Gastrocnemius medialis (tissue), 4 donors: Measurements from ENCODE around the gene ATP10A. TPM values are rescaled to one million over a fixed set of nuclear protein-coding genes. Genes with fewer than 3 reads are reported as not detected.

Experiments used
- ATAC-seq, 2 donors: fragments of 150-250 bp; one replicate each; pipeline ENCODE4 v1.9.1; 2016
- DNase-seq, 2 donors: peaks; one replicate each; pipeline ENCODE4 v3.0.0-alpha.2; 2019
- H3K27ac ChIP-seq, 4 donors: fragments of 200-600 bp; sonication (generic); 1 replicate in 1 of 4; 2 replicates in 3 of 4; pipeline ENCODE4 v1.5.1; 2016 to 2018; ENCODE audit warnings: mild to moderate bottlenecking in 2 of 4, moderate library complexity in 1 of 4
- H3K27me3 ChIP-seq, 3 donors: fragments of 200-600 bp; sonication (generic) in 2 of 3; 1 replicate in 1 of 3; 2 replicates in 2 of 3; pipeline versions ENCODE4 v1.5.1 to v1.6.0; 2016 to 2019; ENCODE audit warnings: mild to moderate bottlenecking in 1 of 3, moderate library complexity in 1 of 3
- H3K36me3 ChIP-seq, 2 donors: fragments of 200-600 bp; sonication (generic) in 1 of 2; one replicate each; pipeline ENCODE4 v1.5.1; 2017 to 2018
- H3K4me1 ChIP-seq, 2 donors: fragments of 200-600 bp; sonication (generic) in 1 of 2; one replicate each; pipeline ENCODE4 v1.5.1; 2016 to 2017; ENCODE audit warnings: mild to moderate bottlenecking in 2 of 2
- H3K4me3 ChIP-seq, 4 donors: fragments of 200-600 bp; sonication (generic) in 3 of 4; 1 replicate in 1 of 4; 2 replicates in 3 of 4; pipeline ENCODE4 v1.5.1; 2016 to 2019; ENCODE audit warnings: mild to moderate bottlenecking in 2 of 4
- H3K9me3 ChIP-seq, 3 donors: fragments of 200-600 bp; sonication (generic) in 2 of 3; 1 replicate in 1 of 3; 2 replicates in 2 of 3; pipeline ENCODE4 v1.5.1; 2016 to 2019
- CTCF ChIP-seq, 5 experiments: fragments of 450-650 bp in 3 of 5; fragments of 200-600 bp in 2 of 5; sonication (generic) in 2 of 5; IDR thresholded peaks in 4 of 5; conservative IDR thresholded peaks in 1 of 5; 1 replicate in 4 of 5; 2 replicates in 1 of 5; pipeline ENCODE4 v1.5.1; 2016 to 2019; ENCODE audit warnings: antibody characterized with exemption in 5 of 5, mild to moderate bottlenecking in 3 of 5, moderate library complexity in 3 of 5
- POLR2A ChIP-seq, 2 donors: fragments of 450-650 bp; IDR thresholded peaks; one replicate each; pipeline ENCODE4 v1.6.1; 2017; ENCODE audit warnings: antibody characterized with exemption in 2 of 2, mild to moderate bottlenecking in 2 of 2, moderate library complexity in 2 of 2
- in situ Hi-C, 4 donors: fragments of 200-750 bp; cut with MboI; loops; one replicate each; pipeline versions ENCODE4 v1.15.0 to v1.8.0; 2017; ENCODE audit warnings: low sequenced_read_pairs in 4 of 4
- intact Hi-C: fragments of 100-400 bp; cut with DNase I; formaldehyde crosslinking; loops from one replicate; pipeline ENCODE4 v1.15.1; 2023; ENCODE audit warnings: low total_unique reads
- total RNA-seq, 4 donors: library from RNA; depleted of rRNA; stranded (reverse); fragments of >200 nt; gene quantifications; one replicate each; pipeline versions ENCODE4 v1.1.0 to v1.2.3, GENCODE V29; 2016

Gene ATP10A
- total RNA-seq, 4 donors from 2014 or later: 0.36 to 0.56 (median 0.47) TPM

- Histone ChIP-seq H3K4me3 (no peak overlapping the region), H3K27ac (no peak overlapping the region), H3K36me3 (no peaks in the 10 kb centered on the region), H3K27me3 (peaks cover 0 to 11% (median 8%) of the 10 kb centered on the region in 3 donors), H3K4me1 (peaks cover 5 to 7% of the 10 kb centered on the region in 2 donors), H3K9me3 (no peaks in the 10 kb centered on the region)
- intact Hi-C loops: no loop called here
- DNase-seq (no peak), ATAC-seq (no peak)
- in situ Hi-C loops: no loop called here
- TF ChIP-seq POLR2A (IDR thresholded peaks at IDR 0.05) (no peak), CTCF (IDR thresholded peaks at IDR 0.05 in 4 of 5, conservative IDR thresholded peaks at IDR 0.05 in 1 of 5) (no peak)
Observed at GRCh38 chr15:25866874-25867273, 3.7 kb upstream of the ATP10A start.

GRCh38 chr15:25866251-25866650 lies 3.1 kb upstream of the ATP10A start:
- in situ Hi-C loops (no loop called here), intact Hi-C loops (no loop called here)
- DNase-seq (no peak), ATAC-seq (no peak)
- Histone ChIP-seq H3K9me3 (no peaks in the 10 kb centered on the region), H3K27me3 (peaks cover 0 to 17% (median 14%) of the 10 kb centered on the region in 3 donors), H3K36me3 (no peaks in the 10 kb centered on the region), H3K27ac (no peak overlapping the region), H3K4me1 (peaks cover 5 to 7% of the 10 kb centered on the region in 2 donors), H3K4me3 (no peak overlapping the region)
- TF ChIP-seq CTCF (IDR thresholded peaks at IDR 0.05 in 4 of 5, conservative IDR thresholded peaks at IDR 0.05 in 1 of 5) (no peak), POLR2A (IDR thresholded peaks at IDR 0.05) (no peak)

- in situ Hi-C loops (no loop called here), intact Hi-C loops (no loop called here)
- Histone ChIP-seq H3K36me3 (no peaks in the 10 kb centered on the region), H3K27ac (no peak overlapping the region), H3K27me3 (peaks cover 0 to 17% (median 15%) of the 10 kb centered on the region in 3 donors), H3K9me3 (no peaks in the 10 kb centered on the region), H3K4me1 (peaks cover 7 to 9% of the 10 kb centered on the region in 2 donors), H3K4me3 (no peak overlapping the region)
- TF ChIP-seq CTCF (IDR thresholded peaks at IDR 0.05 in 4 of 5, conservative IDR thresholded peaks at IDR 0.05 in 1 of 5) (no peak), POLR2A (IDR thresholded peaks at IDR 0.05) (no peak)
- DNase-seq (no peak), ATAC-seq (no peak)
Observed at GRCh38 chr15:25864966-25865365, 1.8 kb upstream of the ATP10A start.

GRCh38 chr15:25863968-25864580 lies 947 bp upstream of the ATP10A start:
- no peak for DNase-seq
- Histone ChIP-seq H3K9me3 (no peaks in the 10 kb centered on the region), H3K27ac (no peak overlapping the region), H3K4me3 (peak overlapping the region in 3 of 4 donors; percentile 49 to 53 (median 51)), H3K36me3 (no peaks in the 10 kb centered on the region), H3K4me1 (peaks cover 7 to 9% of the 10 kb centered on the region in 2 donors), H3K27me3 (peaks cover 0 to 17% (median 15%) of the 10 kb centered on the region in 3 donors)
- in situ Hi-C loops (no loop called here), intact Hi-C loops (no loop called here)
- no peak for TF ChIP-seq POLR2A (IDR thresholded peaks at IDR 0.05)
- TF ChIP-seq CTCF (IDR thresholded peaks at IDR 0.05 in 4 of 5, conservative IDR thresholded peaks at IDR 0.05 in 1 of 5): no peak
- ATAC-seq: no peak
